Spleen (tissue), 7 donors: ENCODE measurements around the gene GPR135.

Source experiments
- POLR2A ChIP-seq, 3 donors: fragments of 450-650 bp; IDR thresholded peaks; one replicate each; pipeline ENCODE4 v1.5.1; 2017; ENCODE audit warnings: antibody characterized with exemption in 3 of 3, mild to moderate bottlenecking in 1 of 3
- POLR2AphosphoS5 ChIP-seq, 3 donors: sonication (generic); formaldehyde crosslinking; IDR thresholded peaks; one replicate each; pipeline ENCODE4 v1.5.1; 2017; ENCODE audit warnings: antibody characterized with exemption in 3 of 3
- TF ChIP-seq, protein P1 (sequence below), 11 experiments: fragments of 200-600 bp in 7 of 11; fragments of 450-650 bp in 4 of 11; sonication (generic) in 4 of 11; IDR thresholded peaks in 8 of 11; conservative IDR thresholded peaks in 3 of 11; 1 replicate in 7 of 11; 2 replicates in 4 of 11; pipeline versions ENCODE4 v1.4.0 to v1.8.0; 2016 to 2021; ENCODE audit warnings: antibody characterized with exemption in 11 of 11, inconsistent platforms in 4 of 11, mild to moderate bottlenecking in 1 of 11
- donor health status: DM: no; HTN: no; CAD: no; lungs with moderate emphysema.
- donor health status: DM: no; HTN: no; CAD: no.
- donor health status: DM: no; HTN: no; CAD: no.

DNA sequence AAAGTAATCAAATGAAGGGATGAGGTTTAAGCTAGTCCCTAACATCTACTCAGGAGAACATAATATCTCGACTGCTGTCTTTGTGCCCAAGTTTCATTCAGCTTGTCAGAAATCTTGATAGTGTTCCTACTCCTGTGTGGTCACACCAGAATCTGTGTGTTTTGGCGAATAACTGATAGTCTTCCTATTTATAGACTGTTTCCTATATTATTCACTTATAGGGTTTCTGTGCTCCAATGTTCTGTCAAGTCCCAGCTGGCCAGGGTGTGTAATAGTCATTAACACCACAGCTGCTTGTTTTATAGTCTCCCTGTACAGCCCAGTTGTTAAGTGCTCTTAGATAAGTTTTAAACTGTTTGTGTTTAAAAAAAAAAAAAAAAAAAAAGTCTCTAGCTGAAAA lies 45.9 kb downstream of the GPR135 start:
- TF ChIP-seq, protein P1, sequence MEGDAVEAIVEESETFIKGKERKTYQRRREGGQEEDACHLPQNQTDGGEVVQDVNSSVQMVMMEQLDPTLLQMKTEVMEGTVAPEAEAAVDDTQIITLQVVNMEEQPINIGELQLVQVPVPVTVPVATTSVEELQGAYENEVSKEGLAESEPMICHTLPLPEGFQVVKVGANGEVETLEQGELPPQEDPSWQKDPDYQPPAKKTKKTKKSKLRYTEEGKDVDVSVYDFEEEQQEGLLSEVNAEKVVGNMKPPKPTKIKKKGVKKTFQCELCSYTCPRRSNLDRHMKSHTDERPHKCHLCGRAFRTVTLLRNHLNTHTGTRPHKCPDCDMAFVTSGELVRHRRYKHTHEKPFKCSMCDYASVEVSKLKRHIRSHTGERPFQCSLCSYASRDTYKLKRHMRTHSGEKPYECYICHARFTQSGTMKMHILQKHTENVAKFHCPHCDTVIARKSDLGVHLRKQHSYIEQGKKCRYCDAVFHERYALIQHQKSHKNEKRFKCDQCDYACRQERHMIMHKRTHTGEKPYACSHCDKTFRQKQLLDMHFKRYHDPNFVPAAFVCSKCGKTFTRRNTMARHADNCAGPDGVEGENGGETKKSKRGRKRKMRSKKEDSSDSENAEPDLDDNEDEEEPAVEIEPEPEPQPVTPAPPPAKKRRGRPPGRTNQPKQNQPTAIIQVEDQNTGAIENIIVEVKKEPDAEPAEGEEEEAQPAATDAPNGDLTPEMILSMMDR (IDR thresholded peaks at IDR 0.05 in 8 of 11, conservative IDR thresholded peaks at IDR 0.05 in 3 of 11) = no peak
- TF ChIP-seq POLR2A (IDR thresholded peaks at IDR 0.05) (no peak), POLR2AphosphoS5 (IDR thresholded peaks at IDR 0.05) (no peak)
